ENCODE measurements around the gene MORN1. TPM values are rescaled to one million over a fixed set of nuclear protein-coding genes. Genes with fewer than 3 reads are reported as not detected.

The MORN1 gene
- total and polyA plus RNA-seq, 2 donors = 5.7 to 6.4 TPM

- DNase-seq (ENCODE audit: low read depth in 6 of 9, low spot score in 9 of 9) = no peak
- WGBS = 77% methylated on average over 24 of the region's 24 CpGs
- peaks cover 1 to 8% of the 10 kb centered on the region in 2 donors for H3K36me3 ChIP-seq (ENCODE audit: control insufficient read depth in 2 of 2, insufficient read depth in 2 of 2, low read length in 1 of 2)
- H3K4me1 ChIP-seq (ENCODE audit: control insufficient read depth in 2 of 2, insufficient read depth in 2 of 2, low read length in 2 of 2) = peaks cover 16 to 61% of the 10 kb centered on the region in 2 donors
- H3K27me3 ChIP-seq (ENCODE audit: control insufficient read depth in 2 of 2, insufficient read depth in 1 of 2, low read length in 1 of 2) = peaks cover 0 to 6% of the 10 kb centered on the region in 2 donors
- H3K9me3 ChIP-seq (ENCODE audit: control insufficient read depth in 2 of 2, insufficient read depth in 1 of 2, low read length in 1 of 2) = no peaks in the 10 kb centered on the region
- H3K27ac ChIP-seq (ENCODE audit: low read depth in 1 of 2, low read length in 1 of 2) = peak overlapping the region in 1 of 2 donors; percentile 61
- no peak overlapping the region for H3K4me3 ChIP-seq (ENCODE audit: low read length in 2 of 2)
These were observed 78.6 kb downstream of the MORN1 start for GRCh38 chr1:2312515-2313301.

DNA sequence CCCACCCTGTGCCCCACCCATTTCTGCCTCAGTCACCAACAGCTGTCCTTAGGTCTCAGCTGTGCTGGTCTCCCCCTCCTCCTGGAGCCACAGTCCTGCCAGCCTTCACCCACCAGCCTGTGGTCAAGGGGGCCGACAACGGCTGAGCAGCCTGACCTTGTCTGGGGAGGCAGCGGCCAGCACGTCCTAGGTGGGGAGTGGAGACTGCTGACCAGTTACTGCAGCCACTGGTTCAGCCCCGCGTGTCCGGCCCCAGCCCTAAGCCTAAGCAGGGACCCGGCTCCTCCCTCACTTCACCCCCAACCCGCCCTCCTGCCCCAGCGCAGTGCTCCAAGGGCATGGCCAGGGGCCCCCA is 79.2 kb downstream of the MORN1 start:
- peaks cover 16 to 55% of the 10 kb centered on the region in 2 donors for H3K4me1 ChIP-seq (ENCODE audit: control insufficient read depth in 2 of 2, insufficient read depth in 2 of 2, low read length in 2 of 2)
- 91% methylated on average over 10 of the region's 10 CpGs for WGBS
- DNase-seq (ENCODE audit: low read depth in 6 of 9, low spot score in 9 of 9) = no peak

GRCh38 chr1:2311184-2312032 is 79.9 kb downstream of the MORN1 start:
- H3K4me1 ChIP-seq (ENCODE audit: control insufficient read depth in 2 of 2, insufficient read depth in 2 of 2, low read length in 2 of 2) = peaks cover 16 to 48% of the 10 kb centered on the region in 2 donors
- H3K4me3 ChIP-seq (ENCODE audit: low read length in 2 of 2) = no peak overlapping the region

More for the DNA sequence above, 79.2 kb downstream of the MORN1 start:
- H3K9me3 ChIP-seq (ENCODE audit: control insufficient read depth in 2 of 2, insufficient read depth in 1 of 2, low read length in 1 of 2) = no peaks in the 10 kb centered on the region
- peak overlapping the region in 1 of 2 donors; percentile 61 for H3K27ac ChIP-seq (ENCODE audit: low read depth in 1 of 2, low read length in 1 of 2)
- no peak overlapping the region for H3K4me3 ChIP-seq (ENCODE audit: low read length in 2 of 2)
- H3K27me3 ChIP-seq (ENCODE audit: control insufficient read depth in 2 of 2, insufficient read depth in 1 of 2, low read length in 1 of 2) = peaks cover 0 to 6% of the 10 kb centered on the region in 2 donors
- peaks cover 7 to 14% of the 10 kb centered on the region in 2 donors for H3K36me3 ChIP-seq (ENCODE audit: control insufficient read depth in 2 of 2, insufficient read depth in 2 of 2, low read length in 1 of 2)

DNA sequence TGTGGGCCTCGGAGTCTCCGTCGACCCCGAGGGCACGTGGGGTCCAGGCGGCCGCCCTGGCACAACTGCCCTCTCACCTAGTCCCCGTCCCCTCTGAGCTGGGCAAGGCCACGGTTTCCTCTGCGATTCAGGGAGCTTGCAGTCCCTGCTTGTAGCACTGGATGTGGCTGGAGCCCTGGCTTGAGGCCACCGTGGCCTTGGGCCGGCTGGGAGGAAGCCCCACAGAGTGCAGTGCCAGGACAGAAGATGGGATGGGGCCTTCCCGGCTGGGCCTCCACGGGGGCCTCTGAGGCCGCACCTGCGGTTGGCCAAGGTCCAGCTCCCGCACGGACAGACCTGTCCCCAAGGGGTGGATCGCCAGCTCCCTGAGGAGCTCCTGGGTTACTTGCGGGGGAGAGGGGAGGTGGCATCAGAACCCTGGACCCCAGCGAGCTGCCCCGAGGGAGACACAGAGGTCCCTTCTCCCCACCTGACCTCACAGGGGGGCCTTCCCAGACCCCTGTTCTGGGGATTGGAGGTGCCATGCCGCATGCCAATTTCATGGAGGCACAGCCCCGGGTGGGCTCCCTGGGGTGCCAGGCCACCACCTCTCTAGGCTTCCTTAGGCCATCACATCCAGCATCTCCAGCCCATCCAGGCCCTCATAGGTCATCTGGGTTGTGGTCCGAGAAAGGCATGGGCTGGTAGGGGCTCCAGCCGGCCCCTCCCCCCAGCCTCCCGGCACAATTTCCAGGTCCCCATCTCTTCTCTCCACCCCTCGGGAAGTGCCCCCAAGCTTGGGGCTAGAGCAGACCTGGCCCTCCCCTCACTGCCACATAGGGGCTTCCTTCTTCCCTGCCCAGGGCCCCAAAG is 80.8 kb downstream of the MORN1 start:
- H3K27me3 ChIP-seq (ENCODE audit: control insufficient read depth in 2 of 2, insufficient read depth in 1 of 2, low read length in 1 of 2) = peaks cover 0 to 6% of the 10 kb centered on the region in 2 donors
- no peak overlapping the region for H3K4me3 ChIP-seq (ENCODE audit: low read length in 2 of 2)
- no peak for DNase-seq (ENCODE audit: low read depth in 6 of 9, low spot score in 9 of 9)
- peaks cover 10 to 39% of the 10 kb centered on the region in 2 donors for H3K4me1 ChIP-seq (ENCODE audit: control insufficient read depth in 2 of 2, insufficient read depth in 2 of 2, low read length in 2 of 2)
- WGBS = 94% methylated on average over 28 of the region's 28 CpGs
- H3K9me3 ChIP-seq (ENCODE audit: control insufficient read depth in 2 of 2, insufficient read depth in 1 of 2, low read length in 1 of 2) = no peaks in the 10 kb centered on the region
- peaks cover 15 to 19% of the 10 kb centered on the region in 2 donors for H3K36me3 ChIP-seq (ENCODE audit: control insufficient read depth in 2 of 2, insufficient read depth in 2 of 2, low read length in 1 of 2)
- no peak overlapping the region for H3K27ac ChIP-seq (ENCODE audit: low read depth in 1 of 2, low read length in 1 of 2)

More at GRCh38 chr1:2311184-2312032, 79.9 kb downstream of the MORN1 start:
- WGBS = 68% methylated on average over 21 of the region's 21 CpGs
- Histone ChIP-seq H3K27me3 (ENCODE audit: control insufficient read depth in 2 of 2, insufficient read depth in 1 of 2, low read length in 1 of 2) (peaks cover 0 to 6% of the 10 kb centered on the region in 2 donors), H3K36me3 (ENCODE audit: control insufficient read depth in 2 of 2, insufficient read depth in 2 of 2, low read length in 1 of 2) (peaks cover 14 to 15% of the 10 kb centered on the region in 2 donors), H3K9me3 (ENCODE audit: control insufficient read depth in 2 of 2, insufficient read depth in 1 of 2, low read length in 1 of 2) (no peaks in the 10 kb centered on the region), H3K27ac (ENCODE audit: low read depth in 1 of 2, low read length in 1 of 2) (peak overlapping the region in 1 of 2 donors; percentile 61)
- DNase-seq (ENCODE audit: low read depth in 6 of 9, low spot score in 9 of 9) = peak in 2 of 9 donors; percentile 50 to 64

DNA sequence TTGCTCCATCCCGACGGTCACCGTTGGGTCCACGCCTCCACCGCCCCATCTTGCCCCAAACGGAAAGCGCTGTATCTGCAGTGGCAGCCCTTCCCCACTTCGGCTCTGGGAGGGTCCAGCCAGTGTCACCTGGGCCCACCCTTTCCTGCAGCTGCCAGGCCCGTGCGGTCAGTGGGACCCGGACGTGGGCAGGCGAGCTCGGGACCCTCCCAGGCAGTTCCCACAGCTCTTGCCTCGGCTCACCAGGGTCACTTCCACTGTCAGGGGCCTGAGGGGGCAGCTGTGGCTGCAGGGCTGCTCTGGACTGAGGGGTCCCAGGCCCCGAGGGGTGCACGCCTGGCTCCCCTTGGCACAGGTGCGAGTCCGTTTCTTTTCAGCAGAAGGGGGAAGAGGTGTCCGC is 82.5 kb downstream of the MORN1 start:
- Histone ChIP-seq H3K9me3 (ENCODE audit: control insufficient read depth in 2 of 2, insufficient read depth in 1 of 2, low read length in 1 of 2) (no peaks in the 10 kb centered on the region), H3K27ac (ENCODE audit: low read depth in 1 of 2, low read length in 1 of 2) (peak overlapping the region in 1 of 2 donors; percentile 8), H3K27me3 (ENCODE audit: control insufficient read depth in 2 of 2, insufficient read depth in 1 of 2, low read length in 1 of 2) (peaks cover 0 to under 1% of the 10 kb centered on the region in 2 donors), H3K4me1 (ENCODE audit: control insufficient read depth in 2 of 2, insufficient read depth in 2 of 2, low read length in 2 of 2) (peaks cover 3 to 33% of the 10 kb centered on the region in 2 donors), H3K4me3 (ENCODE audit: low read length in 2 of 2) (no peak overlapping the region), H3K36me3 (ENCODE audit: control insufficient read depth in 2 of 2, insufficient read depth in 2 of 2, low read length in 1 of 2) (peaks cover 29 to 32% of the 10 kb centered on the region in 2 donors)
- WGBS = 98% methylated on average over 20 of the region's 20 CpGs
- no peak for DNase-seq (ENCODE audit: low read depth in 6 of 9, low spot score in 9 of 9)

DNA sequence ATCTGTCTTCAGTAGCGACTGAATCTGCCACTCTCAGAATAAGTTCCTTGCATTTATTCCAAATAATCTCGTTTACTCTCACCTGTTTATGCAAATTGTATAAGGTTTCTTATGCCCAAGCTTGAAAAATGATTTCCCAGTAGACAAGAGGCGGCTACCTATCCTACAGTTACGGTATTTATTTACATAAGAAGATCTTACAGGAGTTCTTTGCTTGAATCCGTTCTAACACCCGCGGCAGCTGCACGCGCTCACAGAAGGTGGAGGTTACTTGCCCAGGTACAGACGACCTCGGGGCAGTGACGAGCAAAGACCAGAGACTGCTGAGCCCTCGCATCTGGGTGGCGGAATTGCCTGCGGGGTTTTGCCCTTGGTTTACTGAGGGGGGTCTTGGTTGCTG is 83.4 kb downstream of the MORN1 start:
- H3K36me3 ChIP-seq (ENCODE audit: control insufficient read depth in 2 of 2, insufficient read depth in 2 of 2, low read length in 1 of 2) = peaks cover 34 to 40% of the 10 kb centered on the region in 2 donors
- no peak for DNase-seq (ENCODE audit: low read depth in 6 of 9, low spot score in 9 of 9)
- H3K9me3 ChIP-seq (ENCODE audit: control insufficient read depth in 2 of 2, insufficient read depth in 1 of 2, low read length in 1 of 2) = no peaks in the 10 kb centered on the region
- peaks cover 0 to 24% of the 10 kb centered on the region in 2 donors for H3K4me1 ChIP-seq (ENCODE audit: control insufficient read depth in 2 of 2, insufficient read depth in 2 of 2, low read length in 2 of 2)
- no peak overlapping the region for H3K27ac ChIP-seq (ENCODE audit: low read depth in 1 of 2, low read length in 1 of 2)
- H3K27me3 ChIP-seq (ENCODE audit: control insufficient read depth in 2 of 2, insufficient read depth in 1 of 2, low read length in 1 of 2) = no peaks in the 10 kb centered on the region
- 96% methylated on average over 15 of the region's 15 CpGs for WGBS
- no peak overlapping the region for H3K4me3 ChIP-seq (ENCODE audit: low read length in 2 of 2)

- DNase-seq (ENCODE audit: low read depth in 6 of 9, low spot score in 9 of 9) = no peak
- no peak overlapping the region for H3K27ac ChIP-seq (ENCODE audit: low read depth in 1 of 2, low read length in 1 of 2)
- H3K27me3 ChIP-seq (ENCODE audit: control insufficient read depth in 2 of 2, insufficient read depth in 1 of 2, low read length in 1 of 2) = no peaks in the 10 kb centered on the region
- WGBS = 97% methylated on average over 41 of the region's 41 CpGs
- peaks cover 34 to 40% of the 10 kb centered on the region in 2 donors for H3K36me3 ChIP-seq (ENCODE audit: control insufficient read depth in 2 of 2, insufficient read depth in 2 of 2, low read length in 1 of 2)
- peaks cover 0 to 6% of the 10 kb centered on the region in 2 donors for H3K9me3 ChIP-seq (ENCODE audit: control insufficient read depth in 2 of 2, insufficient read depth in 1 of 2, low read length in 1 of 2)
- no peak overlapping the region for H3K4me3 ChIP-seq (ENCODE audit: low read length in 2 of 2)
- H3K4me1 ChIP-seq (ENCODE audit: control insufficient read depth in 2 of 2, insufficient read depth in 2 of 2, low read length in 2 of 2) = peaks cover 0 to 22% of the 10 kb centered on the region in 2 donors
These were observed 84.2 kb downstream of the MORN1 start for GRCh38 chr1:2307064-2307605.

GRCh38 chr1:2306151-2306978 is 85.0 kb downstream of the MORN1 start:
- no peak for DNase-seq (ENCODE audit: low read depth in 6 of 9, low spot score in 9 of 9)
- H3K27me3 ChIP-seq (ENCODE audit: control insufficient read depth in 2 of 2, insufficient read depth in 1 of 2, low read length in 1 of 2) = no peaks in the 10 kb centered on the region
- H3K4me1 ChIP-seq (ENCODE audit: control insufficient read depth in 2 of 2, insufficient read depth in 2 of 2, low read length in 2 of 2) = peaks cover 8 to 22% of the 10 kb centered on the region in 2 donors
- peaks cover 0 to 7% of the 10 kb centered on the region in 2 donors for H3K9me3 ChIP-seq (ENCODE audit: control insufficient read depth in 2 of 2, insufficient read depth in 1 of 2, low read length in 1 of 2)
- H3K27ac ChIP-seq (ENCODE audit: low read depth in 1 of 2, low read length in 1 of 2) = no peak overlapping the region
- H3K36me3 ChIP-seq (ENCODE audit: control insufficient read depth in 2 of 2, insufficient read depth in 2 of 2, low read length in 1 of 2) = peaks cover 34 to 40% of the 10 kb centered on the region in 2 donors
- no peak overlapping the region for H3K4me3 ChIP-seq (ENCODE audit: low read length in 2 of 2)
- WGBS = 97% methylated on average over 81 of the region's 81 CpGs
